DMS 273 treated with DMSO at 0.1 percent for 48 hours (cell line): ENCODE data around the gene MTFR2.

Experiments
- DNase-seq: peaks from one replicate; lab custom pipeline; 2025; lab: John Stamatoyannopoulos, UW

The MTFR2 gene

DNA sequence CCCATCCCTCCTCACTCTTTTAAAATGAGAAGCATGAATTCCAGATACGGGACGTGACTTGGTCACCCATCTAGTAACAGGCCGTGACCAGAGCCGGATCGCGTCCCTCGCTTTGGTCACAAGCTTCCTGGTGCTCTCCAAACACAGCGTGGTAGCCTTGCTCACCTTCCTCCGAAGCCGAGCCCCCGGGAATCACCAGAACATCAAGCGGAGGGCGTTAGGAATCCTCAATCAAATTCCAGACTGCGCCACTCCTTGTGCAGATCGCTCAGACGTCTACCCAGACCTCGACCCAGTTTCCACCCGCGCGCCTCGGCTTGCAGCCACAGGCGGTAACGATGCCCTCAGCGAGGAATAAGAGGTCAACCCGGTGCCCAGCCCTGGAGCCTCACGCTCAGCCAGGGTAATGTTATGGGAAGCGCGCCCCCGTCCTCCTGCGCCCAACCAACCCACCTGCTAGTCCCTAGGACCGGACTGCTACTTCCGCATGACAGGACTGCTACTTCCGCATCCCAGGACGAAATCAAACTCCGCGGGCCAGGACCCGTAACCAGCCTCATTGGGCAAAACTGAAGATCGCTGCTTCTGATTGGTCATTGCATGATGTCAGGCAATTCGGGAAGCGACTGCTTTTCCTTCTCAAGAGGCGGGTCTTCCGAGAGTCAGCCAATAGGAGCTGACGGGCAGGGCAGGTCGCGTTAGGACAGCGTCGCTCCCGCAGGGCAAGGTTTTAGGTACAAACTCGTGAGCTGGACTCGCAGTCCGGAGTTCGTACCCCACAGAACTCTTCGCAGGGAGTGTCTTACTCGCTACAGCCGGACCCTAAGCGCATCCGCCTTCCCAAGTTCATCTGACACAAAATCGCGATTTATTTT lies at the start of gene MTFR2:
MTFR2 (minus strand) TSS at position 501 of the 875 bp plus-strand sequence. CDS start 1,212 bp downstream, outside the sequence.
- peak; percentile 97 for DNase-seq

DNA sequence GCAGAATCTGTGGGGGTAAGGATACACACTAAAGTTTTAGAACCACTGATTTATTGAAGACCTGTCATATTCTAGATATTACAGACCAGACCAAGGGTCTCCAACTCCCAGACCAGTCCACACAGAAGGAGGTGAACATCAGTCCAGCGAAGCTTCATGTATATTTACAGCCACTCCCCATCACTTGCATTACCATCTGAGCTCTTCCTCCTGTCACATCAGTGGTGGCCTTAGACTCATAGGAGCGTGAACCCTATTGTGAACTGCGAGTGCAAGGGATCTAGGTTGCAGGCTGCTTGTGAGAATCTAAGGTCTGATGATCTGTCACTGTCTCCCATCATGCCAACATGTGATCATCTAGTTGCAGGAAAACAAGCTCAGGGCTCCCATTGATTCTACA lies 44.5 kb upstream of the MTFR2 start:
- no peak for DNase-seq

- DNase-seq: peak; percentile 78
Observed at GRCh38 chr6:136290410-136291010, 40.4 kb upstream of the MTFR2 start.

DNA sequence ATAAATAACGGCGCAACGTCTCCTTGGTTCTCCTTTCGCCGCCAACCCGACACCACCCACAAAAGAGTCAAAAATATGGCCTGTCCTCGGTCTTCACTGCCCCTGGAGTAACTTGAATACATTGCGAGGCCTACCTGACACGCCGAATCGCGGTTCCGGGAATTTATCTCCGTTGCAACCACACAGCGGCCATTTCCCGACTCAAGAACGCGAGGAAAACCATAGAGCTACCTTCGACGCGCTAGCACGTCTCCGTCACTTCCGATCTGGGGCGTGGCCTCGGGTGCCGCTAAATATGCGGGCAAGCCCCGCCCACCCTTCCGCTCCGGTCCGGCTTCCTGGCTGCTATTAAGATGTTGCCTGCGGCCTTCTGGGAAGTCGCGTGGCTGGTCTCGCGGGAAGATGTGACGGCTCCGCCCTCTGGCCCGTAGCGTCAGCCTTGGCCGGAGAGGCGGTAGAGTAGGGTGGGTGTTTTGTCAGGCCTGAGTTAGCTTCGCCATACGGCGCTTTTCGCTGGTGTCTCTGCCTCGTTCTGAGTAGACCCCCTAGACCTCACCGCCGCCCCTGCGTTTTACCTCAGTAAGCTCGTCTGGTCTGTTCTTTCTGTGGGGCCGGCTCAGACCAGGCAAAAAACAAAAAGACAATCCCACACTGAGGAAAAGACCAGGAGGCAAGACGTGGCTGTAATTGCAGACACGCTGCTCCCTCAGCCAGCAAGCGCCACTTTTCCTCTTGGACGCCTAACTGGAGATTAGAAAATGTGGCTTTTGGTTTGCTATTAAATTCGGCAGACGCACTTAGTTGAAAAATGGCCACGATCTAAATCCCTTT lies 39.7 kb upstream of the MTFR2 start, which contains the start of gene BCLAF1:
BCLAF1 (minus strand) TSS at position 268 of the 831 bp plus-strand sequence. CDS start 9,980 bp downstream, outside the sequence.
- peak; percentile 97 for DNase-seq

DNA sequence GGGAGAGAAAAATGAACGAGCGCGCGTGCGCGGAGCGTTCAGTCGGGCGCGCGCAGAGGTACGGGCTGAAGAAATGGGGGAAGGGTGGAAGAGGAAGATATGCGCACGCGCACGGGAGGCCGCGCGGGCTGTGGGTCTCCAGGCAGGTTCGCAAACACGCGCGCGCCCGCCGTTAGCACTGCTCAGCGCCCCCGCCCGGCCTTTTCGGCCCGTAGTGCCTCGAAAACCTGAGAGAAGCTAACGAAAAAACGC lies 39.1 kb upstream of the MTFR2 start:
- DNase-seq: peak; percentile 41

GRCh38 chr6:136288566-136289326 lies 38.6 kb upstream of the MTFR2 start:
- DNase-seq: peak; percentile 71

- no peak for DNase-seq
Observed at GRCh38 chr6:136284909-136285308, 34.8 kb upstream of the MTFR2 start.

- no peak for DNase-seq
Observed at GRCh38 chr6:136282906-136283305, 32.8 kb upstream of the MTFR2 start.

DNA sequence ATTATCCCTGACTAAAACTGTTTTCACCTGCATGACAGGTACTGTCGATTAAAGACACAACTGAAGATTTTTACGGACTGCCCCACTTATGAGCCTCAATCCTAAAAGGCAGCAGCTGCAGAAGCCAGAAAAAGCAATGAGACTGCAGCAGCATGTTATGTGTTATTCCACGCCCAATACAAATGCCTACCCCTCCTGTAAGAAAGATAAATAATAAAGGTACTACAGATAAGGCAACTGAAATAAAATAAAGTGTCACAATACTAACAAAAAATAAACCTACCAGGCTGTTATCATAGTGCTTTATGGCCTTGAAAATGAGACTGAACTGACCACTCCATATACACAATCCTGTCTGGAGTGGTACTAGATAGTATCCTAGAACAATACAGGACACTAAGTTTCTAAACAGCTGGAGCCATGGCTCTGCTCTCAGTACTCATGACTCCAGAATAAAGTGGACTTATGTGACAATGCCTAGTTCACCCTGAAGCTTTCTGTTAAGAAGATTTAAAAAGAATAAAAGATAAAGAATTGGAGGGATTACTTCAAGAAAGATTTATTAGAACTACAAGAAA lies 30.0 kb upstream of the MTFR2 start:
- DNase-seq: no peak

DNA sequence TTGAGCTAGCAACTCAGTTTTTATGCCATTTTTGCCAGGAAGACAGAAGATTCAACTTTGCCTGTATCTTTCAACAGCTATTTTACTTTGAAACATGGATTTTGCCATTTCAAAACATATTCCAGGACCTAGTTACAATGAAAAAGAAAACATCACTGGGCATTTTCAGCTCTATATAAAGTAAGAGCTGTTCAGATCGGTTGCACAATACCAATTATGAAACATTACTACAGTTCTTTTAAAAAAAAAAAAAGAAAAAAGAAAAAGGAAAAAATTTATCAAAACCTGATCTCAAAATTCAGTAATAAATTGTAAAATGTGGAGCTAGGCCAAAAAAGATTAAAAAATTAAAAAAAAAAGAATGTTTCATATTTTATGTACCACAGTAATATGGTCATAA lies 24.0 kb upstream of the MTFR2 start:
- DNase-seq: no peak

DNA sequence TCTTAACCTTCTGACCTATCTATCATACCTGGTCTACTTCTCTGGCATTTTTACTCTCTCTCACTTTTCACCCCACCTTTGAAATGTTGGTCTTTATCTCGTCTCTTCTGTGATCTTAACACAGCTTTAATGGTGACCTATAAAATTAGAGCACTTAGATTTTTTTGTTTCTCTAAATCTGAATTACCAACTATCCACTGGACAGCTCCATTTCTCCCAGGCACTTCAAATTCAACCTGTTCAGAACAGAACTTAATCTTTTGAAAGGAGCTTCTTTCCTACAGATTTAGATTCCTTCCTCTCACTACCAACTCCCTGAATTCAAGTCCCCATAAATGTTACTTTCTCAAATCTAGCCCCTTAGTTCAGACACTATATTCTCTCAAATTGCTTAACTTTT lies 15.0 kb upstream of the MTFR2 start:
- DNase-seq: no peak

- no peak for DNase-seq
Observed at GRCh38 chr6:136262940-136263339, 12.8 kb upstream of the MTFR2 start.

- DNase-seq: no peak
Observed at GRCh38 chr6:136254851-136255466, 4.8 kb upstream of the MTFR2 start.

GRCh38 chr6:136253734-136254133 lies 3.6 kb upstream of the MTFR2 start:
- DNase-seq: no peak

GRCh38 chr6:136252441-136252840 lies 2.3 kb upstream of the MTFR2 start:
- no peak for DNase-seq

DNA sequence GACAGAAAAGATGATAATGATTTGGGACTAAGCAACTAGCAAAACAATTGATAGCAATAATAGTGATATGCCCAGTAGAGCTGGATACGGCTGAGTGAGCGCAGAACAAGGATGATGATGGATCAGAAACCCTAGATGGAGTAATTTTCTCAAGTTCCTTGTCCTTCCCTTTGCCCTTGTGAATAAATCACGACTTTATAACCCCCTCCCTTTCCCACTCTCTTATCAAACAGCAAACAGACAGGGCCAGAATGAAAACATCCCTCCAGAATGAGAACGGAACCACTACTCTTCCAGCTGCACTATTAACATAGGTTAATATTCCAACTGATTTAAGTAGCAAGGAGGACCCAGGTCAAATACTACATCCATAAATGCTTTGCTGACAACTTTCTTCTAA lies 1.3 kb upstream of the MTFR2 start:
- no peak for DNase-seq

GRCh38 chr6:136250686-136251008 lies 536 bp upstream of the MTFR2 start:
- no peak for DNase-seq

DNA sequence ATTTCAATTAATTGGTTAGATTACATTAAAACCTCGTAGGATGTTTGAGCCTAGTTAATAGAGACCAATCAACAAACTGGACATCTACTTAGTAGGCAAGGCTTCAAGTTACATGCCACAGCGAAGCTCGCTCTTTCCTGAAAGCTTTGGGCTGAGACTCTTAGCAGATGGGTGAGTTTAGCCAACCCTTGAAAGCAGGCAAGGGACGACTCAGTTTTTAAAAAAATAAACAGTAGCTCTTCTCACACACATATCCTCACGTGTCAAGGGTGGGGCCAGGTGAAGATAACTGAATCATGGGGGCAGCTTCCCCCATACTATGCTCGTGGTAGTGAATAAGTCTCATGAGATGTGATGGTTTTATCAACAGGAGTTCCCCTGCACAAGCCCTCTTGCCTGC lies 775 bp downstream of the MTFR2 start:
- no peak for DNase-seq

DNA sequence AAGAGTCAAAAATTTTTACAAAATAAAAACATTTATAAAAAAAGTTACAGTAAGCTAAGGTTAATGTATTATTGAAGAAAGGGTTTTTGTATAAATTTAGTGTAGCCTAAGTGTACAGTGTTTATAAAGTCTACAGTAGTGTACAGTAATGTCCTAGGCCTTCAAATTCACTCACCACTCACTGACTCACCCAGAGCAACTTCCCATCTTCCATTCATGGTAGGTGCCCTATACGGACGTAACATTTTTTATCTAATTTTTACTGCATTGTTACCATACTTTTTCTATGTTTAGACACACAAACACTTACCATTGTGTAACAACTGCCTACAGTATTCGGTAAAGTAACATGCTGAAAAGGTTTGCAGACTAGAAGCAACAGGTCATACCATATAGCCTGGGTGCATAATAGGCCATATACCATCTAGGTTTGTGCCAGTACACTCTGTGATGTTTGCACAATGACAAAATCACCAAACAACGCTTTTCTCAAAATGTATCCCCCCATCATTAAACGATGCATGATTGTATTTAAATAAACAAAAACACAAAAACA lies 6.0 kb downstream of the MTFR2 start:
- DNase-seq: no peak

DNA sequence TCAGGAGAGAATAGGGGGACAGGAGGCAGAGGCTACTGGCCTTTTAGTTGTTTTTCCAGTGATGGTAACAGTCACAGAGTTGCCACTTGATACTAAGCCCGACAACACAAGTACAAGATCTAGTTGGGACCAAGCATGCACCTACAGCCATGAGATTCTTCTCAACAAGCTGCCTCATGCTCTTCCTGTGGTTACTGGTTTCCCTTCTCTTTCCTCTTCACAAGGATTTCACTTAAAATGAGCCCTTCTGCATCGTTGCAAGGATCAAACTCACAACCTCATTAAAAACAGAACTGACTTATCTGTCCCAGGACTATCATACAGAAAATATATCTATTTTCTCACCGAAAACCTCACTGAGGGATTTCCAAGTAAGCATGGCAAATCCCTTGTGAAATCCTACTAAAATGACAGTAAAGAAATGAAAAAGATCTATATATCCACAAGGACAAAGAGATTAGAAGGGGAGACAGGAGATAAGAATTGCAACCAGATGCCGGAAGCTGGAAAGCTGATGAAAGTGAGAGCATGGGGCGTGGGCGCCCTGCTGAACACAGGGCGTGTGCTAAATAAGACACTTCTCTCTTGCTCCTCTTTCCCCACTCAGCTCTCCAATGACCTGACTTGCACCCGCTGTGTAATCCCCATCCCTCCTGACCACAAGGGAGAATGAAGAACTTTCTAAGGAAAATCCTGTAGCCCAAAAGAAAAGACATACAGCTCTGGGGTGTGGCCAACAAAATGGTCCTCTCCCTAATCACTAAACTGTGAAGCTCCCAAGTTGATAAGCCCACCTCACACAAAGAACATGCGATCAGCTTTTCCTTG lies 13.4 kb downstream of the MTFR2 start:
- DNase-seq: no peak
